Uterus (tissue), 4 donors: ENCODE measurements around the gene STAG2. TPM values are rescaled to one million over a fixed set of nuclear protein-coding genes. Genes with fewer than 3 reads are reported as not detected.

Experiments
- DNase-seq, 2 donors: peaks; one replicate each; pipeline ENCODE4 v3.0.0-alpha.2; 2019 to 2020
- H3K27ac ChIP-seq, 2 donors: fragments of 200-600 bp; sonication (generic); 1 replicate in 1 of 2; 2 replicates in 1 of 2; pipeline ENCODE4 v1.5.1; 2016 to 2018
- H3K27me3 ChIP-seq, 2 donors: fragments of 200-600 bp; sonication (generic); one replicate each; pipeline ENCODE4 v1.5.1; 2018 to 2019; ENCODE audit warnings: control low read depth in 1 of 2
- H3K36me3 ChIP-seq, 2 donors: fragments of 200-600 bp; sonication (generic); one replicate each; pipeline ENCODE4 v1.5.1; 2019; ENCODE audit warnings: control low read depth in 1 of 2
- H3K4me1 ChIP-seq, 2 donors: fragments of 200-600 bp; sonication (generic); one replicate each; pipeline ENCODE4 v1.5.1; 2018 to 2019; ENCODE audit warnings: control low read depth in 1 of 2
- H3K4me3 ChIP-seq, 2 donors: fragments of 200-600 bp; sonication (generic); 1 replicate in 1 of 2; 2 replicates in 1 of 2; pipeline ENCODE4 v1.5.1; 2018 to 2019; ENCODE audit warnings: mild to moderate bottlenecking in 1 of 2
- H3K9me3 ChIP-seq, 2 donors: fragments of 200-600 bp; sonication (generic); one replicate each; pipeline ENCODE4 v1.5.1; 2019; ENCODE audit warnings: control low read depth in 1 of 2
- CTCF ChIP-seq, 4 experiments: fragments of 200-600 bp in 2 of 4; fragments of 450-650 bp in 2 of 4; sonication (generic) in 2 of 4; IDR thresholded peaks; one replicate each; pipeline ENCODE4 v1.5.1; 2016 to 2019; ENCODE audit warnings: antibody characterized with exemption in 4 of 4, mild to moderate bottlenecking in 2 of 4, moderate library complexity in 1 of 4
- POLR2A ChIP-seq, 2 donors: fragments of 450-650 bp; IDR thresholded peaks; one replicate each; pipeline ENCODE4 v1.6.1; 2016; ENCODE audit warnings: antibody characterized with exemption in 2 of 2, mild to moderate bottlenecking in 1 of 2, moderate library complexity in 1 of 2
- intact Hi-C: fragments of 100-400 bp; cut with DNase I; formaldehyde crosslinking; loops from one replicate; pipeline ENCODE4 v1.15.1; 2023; ENCODE audit warnings: low total_unique reads
- total RNA-seq, 4 donors: library from RNA; depleted of rRNA in 3 of 4; stranded (reverse); fragments of >200 nt in 3 of 4; gene quantifications; one replicate each; pipeline versions ENCODE4 v1.1.0 to v1.2.4, GENCODE V29; 2014 to 2023
- donor health status: DM: yes; HTN: yes; CAD: no.

The STAG2 gene
- total RNA-seq, 4 donors from 2014 or later: 32.5 to 170 (median 83.4) TPM

GRCh38 chrX:124145749-124146148, 184.2 kb downstream of the STAG2 start:
- Histone ChIP-seq H3K9me3 (no peaks in the 10 kb centered on the region), H3K4me1 (no peaks in the 10 kb centered on the region), H3K27me3 (no peaks in the 10 kb centered on the region), H3K36me3 (no peaks in the 10 kb centered on the region), H3K4me3 (no peak overlapping the region), H3K27ac (no peak overlapping the region)
- intact Hi-C loops: no loop called here
- no peak for DNase-seq
- TF ChIP-seq CTCF (IDR thresholded peaks at IDR 0.05): no peak
- TF ChIP-seq POLR2A (IDR thresholded peaks at IDR 0.05): no peak

DNA sequence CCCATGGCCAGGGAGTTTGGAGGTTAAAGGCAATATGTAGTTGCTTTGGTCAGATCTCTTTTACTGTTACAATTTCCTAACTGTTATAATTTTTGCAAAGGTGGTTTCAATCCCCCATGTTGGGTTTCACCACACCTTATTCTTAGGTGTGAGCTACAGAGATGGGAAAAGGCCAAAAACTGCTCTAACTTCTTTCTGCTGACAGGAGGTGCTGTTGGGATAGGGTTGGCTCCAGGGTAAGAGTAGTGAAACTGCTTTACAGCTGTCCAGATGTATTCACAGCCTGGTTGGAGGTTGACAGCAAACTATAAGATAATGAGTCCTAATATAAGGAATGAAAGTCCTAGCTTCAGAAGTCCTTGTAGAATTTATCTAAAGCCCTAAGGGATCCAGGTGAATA, 189.7 kb downstream of the STAG2 start:
- no peak for DNase-seq

More for the DNA sequence above, 189.7 kb downstream of the STAG2 start:
- Histone ChIP-seq H3K4me1 (no peaks in the 10 kb centered on the region), H3K36me3 (no peaks in the 10 kb centered on the region), H3K27me3 (no peaks in the 10 kb centered on the region), H3K9me3 (no peaks in the 10 kb centered on the region), H3K4me3 (no peak overlapping the region), H3K27ac (no peak overlapping the region)
- TF ChIP-seq POLR2A (IDR thresholded peaks at IDR 0.05): no peak
- no peak for TF ChIP-seq CTCF (IDR thresholded peaks at IDR 0.05)
- intact Hi-C loops: no loop called here

Other genes starting within 250 kb of the STAG2 start
- gene THOC2, start 228.7 kb upstream of the STAG2 start, total RNA-seq: 100 to 1,000 TPM in 2 of 4 donors, 10 to 100 TPM in 2; 54.3 to 180 (median 80.1) TPM
- 10 to 100 TPM in 3 of 4 donors, 1 to 10 TPM in 1; 4.9 to 83.5 (median 56.6) TPM for gene XIAP, start 101.7 kb upstream of the STAG2 start, total RNA-seq